NT2/D1 (cell line): Measurements from ENCODE around the gene NAMPT.
A peak's percentile ranks its signal among the peaks of the same experiment; 100 is the strongest.

Source experiments
- DNase-seq: peaks from one replicate; pipeline ENCODE4 v3.0.0-alpha.2; 2011; ENCODE audit warnings: low read depth, low spot score
- H3K27me3 ChIP-seq: 2 replicates; pipeline ENCODE4 v1.6.0; 2011; ENCODE audit warnings: mild to moderate bottlenecking; ENCODE audit not compliant: insufficient read length, insufficient read depth
- H3K36me3 ChIP-seq: 2 replicates; pipeline ENCODE4 v1.6.1; 2011; ENCODE audit warnings: mild to moderate bottlenecking, low read length, mixed read lengths; ENCODE audit not compliant: insufficient read depth, insufficient read length
- H3K4me1 ChIP-seq: 2 replicates; pipeline ENCODE4 v1.5.1; 2011; ENCODE audit not compliant: insufficient read depth, insufficient read length
- H3K4me3 ChIP-seq: 2 replicates; pipeline ENCODE4 v1.5.1; 2011; ENCODE audit warnings: low read depth; ENCODE audit not compliant: insufficient read length
- H3K9ac ChIP-seq: 2 replicates; pipeline ENCODE4 v1.6.0; 2011; ENCODE audit warnings: low read depth; ENCODE audit not compliant: insufficient read length
- H3K9me3 ChIP-seq: 2 replicates; pipeline ENCODE4 v1.5.1; 2011; ENCODE audit warnings: mild to moderate bottlenecking, low read length; ENCODE audit not compliant: insufficient read depth
- SUZ12 ChIP-seq: IDR thresholded peaks from 2 replicates; pipeline ENCODE4 v1.6.1; 2011; ENCODE audit not compliant: insufficient read length, insufficient read depth; ENCODE audit errors: extremely low read depth
- YY1 ChIP-seq: IDR thresholded peaks from 2 replicates; pipeline ENCODE4 v1.6.1; 2011; ENCODE audit not compliant: insufficient read length, insufficient read depth
- ZNF274 ChIP-seq: IDR thresholded peaks from 2 replicates; pipeline ENCODE4 v1.6.1; 2011; ENCODE audit warnings: mild to moderate bottlenecking, low read depth, low read length

Gene NAMPT

DNA sequence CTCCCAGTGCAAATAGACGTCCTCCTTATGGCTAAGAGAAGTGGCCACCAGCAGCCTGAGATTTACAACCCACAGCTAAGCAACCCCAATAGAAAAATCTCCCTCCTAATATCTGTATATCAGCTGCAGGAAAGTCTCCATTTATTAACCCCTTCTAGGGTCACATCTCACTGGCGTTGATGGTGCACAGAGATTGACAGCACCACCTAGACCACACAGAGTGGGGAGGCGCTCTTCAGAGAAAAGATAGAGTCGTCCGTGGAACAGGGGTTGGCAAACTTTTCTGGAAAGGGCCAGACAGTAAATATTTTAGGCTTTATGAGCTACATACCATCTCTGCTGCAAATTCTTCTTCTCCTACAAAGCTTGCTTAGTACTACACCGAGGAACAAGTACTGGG, 60.0 kb downstream of the NAMPT start:
- Histone ChIP-seq H3K9me3 (no peaks in the 10 kb centered on the region), H3K4me3 (no peak overlapping the region), H3K27me3 (no peaks in the 10 kb centered on the region), H3K36me3 (no peaks in the 10 kb centered on the region), H3K4me1 (no peaks in the 10 kb centered on the region), H3K9ac (no peak overlapping the region)
- no peak for DNase-seq
- TF ChIP-seq SUZ12 (no peak), YY1 (no peak), ZNF274 (no peak)

DNA sequence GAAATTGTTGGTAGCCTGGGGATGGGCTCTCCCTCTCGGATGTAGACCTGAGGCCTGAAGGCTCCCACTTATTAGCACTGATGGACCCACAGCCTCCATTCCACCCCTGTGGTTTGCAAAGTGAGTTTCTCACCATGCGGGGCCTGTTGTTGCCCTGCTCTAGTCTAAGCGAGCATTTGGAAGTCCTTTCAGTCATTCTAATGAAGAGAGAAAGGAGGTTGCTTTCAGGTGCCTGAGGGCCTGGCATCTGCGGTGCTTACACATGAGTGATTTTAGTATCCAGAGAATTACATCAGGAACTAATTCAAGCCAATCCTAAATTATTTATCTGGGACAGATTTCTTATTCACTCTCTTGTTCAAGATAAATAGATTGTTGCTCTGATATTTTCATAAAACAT, 61.6 kb downstream of the NAMPT start:
- H3K27me3 ChIP-seq = no peaks in the 10 kb centered on the region

DNA sequence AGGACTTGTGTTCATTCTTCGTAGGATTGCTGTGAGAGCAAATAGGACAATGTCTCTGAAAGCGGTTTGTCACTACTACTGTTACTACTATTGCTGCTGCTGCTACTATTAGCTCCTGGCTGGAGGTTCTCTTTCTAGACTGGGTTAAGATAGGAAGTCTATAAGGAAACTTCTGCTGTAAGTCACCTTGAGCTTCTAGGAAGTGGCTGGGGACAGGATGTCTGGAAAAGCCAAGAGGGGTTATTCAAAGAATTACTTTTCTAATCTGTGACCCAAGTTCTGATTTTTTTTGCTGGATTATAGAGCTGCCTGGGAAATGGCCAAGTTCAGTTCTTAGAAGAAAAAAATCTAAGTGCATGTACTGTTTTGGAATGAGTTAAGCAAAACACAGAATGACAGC, 62.2 kb downstream of the NAMPT start:
- TF ChIP-seq YY1 (no peak), ZNF274 (no peak), SUZ12 (no peak)

More for the DNA sequence above, 61.6 kb downstream of the NAMPT start:
- Histone ChIP-seq H3K4me3 (no peak overlapping the region), H3K9ac (no peak overlapping the region), H3K36me3 (no peaks in the 10 kb centered on the region), H3K4me1 (no peaks in the 10 kb centered on the region), H3K9me3 (no peaks in the 10 kb centered on the region)
- TF ChIP-seq SUZ12 (no peak), YY1 (no peak), ZNF274 (no peak)
- DNase-seq = peak; percentile 16

DNA sequence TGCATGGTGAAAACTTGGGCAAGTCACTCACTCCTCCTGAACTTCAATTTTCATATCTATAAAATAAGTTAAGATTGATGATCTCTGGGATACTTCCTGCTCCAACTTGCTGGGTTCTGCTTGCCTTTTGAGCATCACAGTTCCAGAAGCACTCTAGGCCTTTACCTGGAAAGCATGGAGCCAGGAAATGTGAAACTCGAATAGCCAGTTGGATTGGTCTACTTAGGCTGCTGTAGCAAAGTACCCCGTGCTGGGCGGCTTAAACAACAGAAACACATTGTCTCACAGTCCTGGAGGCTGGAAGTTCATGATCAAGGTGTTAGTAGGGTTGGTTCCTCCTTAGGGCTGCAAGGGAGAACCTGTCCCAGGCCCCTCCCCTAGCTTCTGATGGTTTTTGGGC, 64.5 kb downstream of the NAMPT start:
- H3K36me3 ChIP-seq = no peaks in the 10 kb centered on the region
- H3K4me3 ChIP-seq = no peak overlapping the region
- no peaks in the 10 kb centered on the region for H3K4me1 ChIP-seq
- DNase-seq = no peak
- TF ChIP-seq ZNF274 (no peak), SUZ12 (no peak), YY1 (no peak)
- no peak overlapping the region for H3K9ac ChIP-seq
- H3K27me3 ChIP-seq = no peaks in the 10 kb centered on the region
- H3K9me3 ChIP-seq = no peaks in the 10 kb centered on the region

More for the DNA sequence above, 62.2 kb downstream of the NAMPT start:
- Histone ChIP-seq H3K9ac (no peak overlapping the region), H3K36me3 (no peaks in the 10 kb centered on the region), H3K27me3 (no peaks in the 10 kb centered on the region), H3K4me3 (no peak overlapping the region), H3K4me1 (no peaks in the 10 kb centered on the region), H3K9me3 (no peaks in the 10 kb centered on the region)
- DNase-seq = no peak

DNA sequence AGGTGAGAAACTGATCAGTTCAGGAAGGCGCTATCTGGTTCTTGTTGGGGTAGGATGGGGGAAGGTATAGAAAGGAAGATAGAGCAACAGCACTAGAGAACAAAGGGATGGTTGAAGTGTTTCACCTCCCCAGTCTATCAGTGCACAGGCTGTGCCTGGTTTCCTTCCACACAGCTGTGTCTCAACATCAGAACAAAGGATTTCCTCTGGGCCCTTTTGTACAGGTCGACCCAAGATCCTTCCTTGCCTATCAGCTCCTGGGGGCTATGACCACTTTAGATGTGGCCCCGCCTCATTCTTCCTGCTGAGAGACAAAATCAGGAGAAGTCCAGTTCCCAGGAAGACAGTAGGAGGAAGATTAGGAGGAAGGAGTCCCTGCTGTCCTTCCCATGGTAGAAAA, 65.6 kb downstream of the NAMPT start:
- no peak overlapping the region for H3K4me3 ChIP-seq
- H3K9ac ChIP-seq = no peak overlapping the region
- no peaks in the 10 kb centered on the region for H3K27me3 ChIP-seq
- H3K4me1 ChIP-seq = no peaks in the 10 kb centered on the region
- no peaks in the 10 kb centered on the region for H3K36me3 ChIP-seq
- no peak for DNase-seq
- TF ChIP-seq SUZ12 (no peak), YY1 (no peak), ZNF274 (no peak)
- no peaks in the 10 kb centered on the region for H3K9me3 ChIP-seq

DNA sequence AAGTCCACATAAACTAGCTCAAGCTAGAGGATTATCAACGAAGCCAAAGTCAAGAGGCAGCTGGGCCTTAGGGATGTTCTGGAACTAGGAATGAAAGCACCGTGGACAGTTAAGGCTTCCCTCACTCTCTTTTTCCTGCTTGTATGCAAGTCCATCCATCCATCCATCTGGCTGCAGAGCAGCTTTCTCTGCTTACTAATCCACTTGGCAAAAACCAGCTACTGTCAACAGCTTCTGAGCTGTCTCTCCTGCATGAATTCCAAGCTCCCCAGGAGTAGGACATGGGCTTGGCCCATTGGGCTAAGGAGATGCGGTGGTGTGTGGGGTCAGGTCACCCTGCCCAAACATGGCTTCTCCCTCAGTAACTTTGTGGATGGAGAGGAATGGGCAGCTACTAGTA, 66.2 kb downstream of the NAMPT start:
- Histone ChIP-seq H3K36me3 (no peaks in the 10 kb centered on the region), H3K9me3 (no peaks in the 10 kb centered on the region), H3K27me3 (no peaks in the 10 kb centered on the region), H3K4me3 (no peak overlapping the region), H3K4me1 (no peaks in the 10 kb centered on the region), H3K9ac (no peak overlapping the region)
- TF ChIP-seq ZNF274 = no peak
- no peak for TF ChIP-seq SUZ12
- no peak for TF ChIP-seq YY1
- no peak for DNase-seq

DNA sequence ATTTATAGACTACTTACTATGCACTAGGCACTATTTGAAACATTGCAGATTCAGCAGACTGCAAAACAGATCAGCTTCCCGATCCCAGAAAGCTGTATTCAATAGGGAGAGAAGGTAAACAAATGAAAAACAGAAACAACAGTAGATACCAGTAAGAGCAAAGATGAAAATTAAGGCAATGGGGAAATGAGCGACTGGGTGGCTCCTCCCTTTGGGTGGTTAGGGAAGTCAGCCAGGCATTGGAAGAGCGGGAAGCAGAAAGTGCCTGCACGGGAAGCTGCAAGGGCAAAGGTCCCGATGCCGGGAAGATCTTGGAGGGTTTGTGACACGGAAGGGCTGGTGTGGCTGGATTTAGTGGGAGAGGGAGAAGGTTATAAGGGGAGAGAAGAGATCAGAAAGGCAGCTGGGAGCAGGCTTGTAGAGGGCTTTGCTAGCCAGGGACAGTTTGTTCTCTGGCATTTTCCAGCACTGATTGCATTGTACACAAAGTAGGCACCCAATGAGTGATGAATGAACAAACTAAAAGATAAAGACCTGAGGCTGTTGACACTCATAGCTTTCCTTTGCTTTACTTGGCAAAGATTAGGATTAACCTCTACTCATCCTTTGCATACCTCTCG, 67.8 kb downstream of the NAMPT start:
- Histone ChIP-seq H3K4me1 (no peaks in the 10 kb centered on the region), H3K4me3 (no peak overlapping the region), H3K27me3 (no peaks in the 10 kb centered on the region), H3K9ac (no peak overlapping the region), H3K36me3 (no peaks in the 10 kb centered on the region), H3K9me3 (no peaks in the 10 kb centered on the region)
- DNase-seq = no peak
- TF ChIP-seq YY1 = no peak
- no peak for TF ChIP-seq SUZ12
- no peak for TF ChIP-seq ZNF274

DNA sequence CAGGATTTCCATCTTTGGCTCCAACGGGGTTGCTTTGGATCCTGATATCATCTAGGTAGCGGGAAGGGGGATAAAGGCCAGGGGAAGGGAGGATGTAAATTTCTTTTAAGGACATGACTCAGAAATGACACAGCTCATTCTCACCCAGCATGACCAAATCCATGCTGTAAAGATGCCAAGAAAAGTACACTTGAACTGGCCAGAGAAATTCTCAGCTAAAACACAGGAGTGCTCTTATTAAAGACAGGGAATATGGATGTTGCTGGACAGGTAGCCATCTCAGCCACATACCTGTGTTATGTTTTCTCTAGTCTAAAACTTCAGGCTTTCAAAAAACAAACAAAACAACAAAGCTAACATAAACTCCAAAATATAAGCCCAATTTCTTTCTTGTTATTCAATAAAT, 68.3 kb downstream of the NAMPT start:
- TF ChIP-seq ZNF274 = no peak
- TF ChIP-seq SUZ12 = no peak
- no peak for TF ChIP-seq YY1
- H3K27me3 ChIP-seq = no peaks in the 10 kb centered on the region
- no peak overlapping the region for H3K4me3 ChIP-seq
- H3K9ac ChIP-seq = no peak overlapping the region
- DNase-seq = no peak
- H3K4me1 ChIP-seq = no peaks in the 10 kb centered on the region
- no peaks in the 10 kb centered on the region for H3K9me3 ChIP-seq
- H3K36me3 ChIP-seq = no peaks in the 10 kb centered on the region
